Activated naive CD4-positive, alpha-beta T cell (primary cell): Measurements from ENCODE around the gene FCRL4.
"Not testable (repeated sequence)": the region's sequence is repeated elsewhere in the genome, so short reads cannot be mapped to it uniquely, and the experiment has no call there.

Experiments used
- DNase-seq, 4 experiments: peaks; one replicate each; lab custom pipeline; 2025; lab: John Stamatoyannopoulos, UW

Gene FCRL4

DNA sequence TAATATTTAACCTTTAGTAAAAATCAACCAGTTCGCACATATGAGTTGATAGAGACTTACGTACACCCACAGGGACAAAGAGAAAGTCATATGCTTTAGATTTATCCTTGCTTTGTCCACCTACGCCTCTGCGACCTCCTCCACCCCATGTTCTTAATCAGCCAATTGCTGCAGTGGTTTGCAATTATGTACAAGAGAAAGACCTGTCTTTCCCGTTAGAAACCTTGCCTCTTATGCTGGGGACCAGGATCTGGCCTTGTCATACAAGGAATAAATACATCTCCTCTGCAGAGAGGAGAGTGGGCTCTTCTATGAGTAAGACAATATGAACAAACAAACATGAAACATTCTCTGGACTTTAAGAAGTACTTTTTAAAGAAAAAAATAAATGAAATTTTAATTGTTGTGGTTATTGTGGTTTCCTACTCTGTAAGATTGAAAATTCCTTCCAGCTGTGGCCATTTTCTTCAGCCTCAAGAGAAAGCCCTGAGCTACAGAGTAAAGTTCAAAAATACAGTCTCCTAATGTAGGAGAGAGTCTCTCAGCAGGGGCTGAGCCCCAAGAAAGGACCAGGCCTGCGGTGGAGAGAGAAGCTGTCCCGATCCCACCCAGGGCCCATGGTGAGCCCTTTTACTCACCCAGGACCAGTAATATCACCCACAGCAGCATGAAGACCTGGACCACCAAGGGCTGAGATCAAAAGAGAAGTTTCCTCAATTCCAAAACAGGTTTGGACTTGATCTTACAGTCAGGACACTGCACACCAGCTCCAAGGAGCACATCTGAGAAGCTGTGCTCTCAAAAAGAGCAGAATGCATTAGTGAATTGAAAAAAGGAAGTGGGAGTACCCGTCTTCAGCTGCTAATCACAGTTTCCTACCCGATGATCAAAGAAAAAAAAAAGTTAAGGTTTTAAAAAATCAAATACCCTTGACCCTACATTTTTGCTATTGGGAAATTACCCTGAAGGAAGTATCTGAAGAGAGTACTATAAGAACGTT lies 45.9 kb downstream of the FCRL4 start, which contains the start of gene FCRL5:
FCRL5 (minus strand) TSS at position 822 of the 1,000 bp plus-strand sequence; CDS start at position 669, 153 bp downstream.
- no peak for DNase-seq

DNA sequence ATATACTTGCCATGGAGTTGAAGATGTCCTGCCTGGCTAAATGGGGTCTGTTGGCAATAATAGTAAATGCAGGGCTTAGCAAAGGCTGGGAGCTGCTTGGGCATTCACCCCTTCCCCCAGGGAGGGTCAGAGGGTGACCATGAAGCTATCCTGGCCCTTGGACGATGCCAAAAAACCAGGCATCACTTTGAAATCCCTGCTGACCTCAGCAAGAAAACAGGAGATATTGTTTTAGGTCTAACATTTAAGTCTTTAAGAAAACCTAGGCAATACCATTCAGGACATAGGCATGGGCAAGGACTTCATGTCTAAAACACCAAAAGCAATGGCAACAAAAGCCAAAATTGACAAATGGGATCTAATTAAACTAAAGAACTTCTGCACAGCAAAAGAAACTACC lies 49.8 kb downstream of the FCRL4 start:
- not testable (repeated sequence) for DNase-seq

DNA sequence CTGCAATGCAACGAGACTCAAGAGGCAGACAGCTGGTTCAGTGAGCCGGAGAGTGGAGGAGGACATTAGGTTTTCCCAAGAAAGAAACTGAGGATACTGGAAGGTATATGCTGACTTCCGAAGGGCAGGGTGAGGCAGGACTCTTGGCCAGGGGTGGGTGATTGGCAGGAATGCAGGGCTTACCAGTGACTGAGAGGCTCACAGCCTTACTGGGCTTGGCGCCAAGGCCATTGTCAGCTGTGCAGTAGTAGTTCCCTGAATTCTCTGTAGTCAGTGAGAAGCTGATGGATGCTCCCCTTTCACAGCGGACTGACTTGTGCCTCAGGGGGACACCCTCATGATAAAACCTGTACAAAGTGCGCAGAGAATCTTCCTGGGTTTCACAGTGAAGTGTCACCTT lies 55.2 kb downstream of the FCRL4 start:
- DNase-seq = no peak

DNA sequence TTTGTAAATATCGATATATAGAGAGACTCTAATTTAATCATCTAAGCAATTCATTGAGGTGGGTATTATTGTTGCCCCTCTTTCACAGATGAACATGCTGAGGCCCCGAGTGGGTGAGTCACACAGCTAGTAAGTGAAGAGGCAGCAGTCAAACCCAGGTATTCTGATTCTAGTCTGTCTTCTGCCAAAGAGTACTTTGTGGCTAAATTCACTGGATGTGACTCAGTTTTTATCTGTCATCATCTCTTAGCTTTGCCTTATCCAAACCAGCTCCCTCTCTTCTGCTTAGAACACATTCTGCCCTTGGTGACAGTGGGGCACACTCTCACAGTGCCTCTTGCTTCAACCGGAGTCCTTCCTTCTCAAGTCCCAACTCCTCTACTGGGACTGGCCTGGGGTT lies 57.0 kb downstream of the FCRL4 start:
- DNase-seq = no peak

DNA sequence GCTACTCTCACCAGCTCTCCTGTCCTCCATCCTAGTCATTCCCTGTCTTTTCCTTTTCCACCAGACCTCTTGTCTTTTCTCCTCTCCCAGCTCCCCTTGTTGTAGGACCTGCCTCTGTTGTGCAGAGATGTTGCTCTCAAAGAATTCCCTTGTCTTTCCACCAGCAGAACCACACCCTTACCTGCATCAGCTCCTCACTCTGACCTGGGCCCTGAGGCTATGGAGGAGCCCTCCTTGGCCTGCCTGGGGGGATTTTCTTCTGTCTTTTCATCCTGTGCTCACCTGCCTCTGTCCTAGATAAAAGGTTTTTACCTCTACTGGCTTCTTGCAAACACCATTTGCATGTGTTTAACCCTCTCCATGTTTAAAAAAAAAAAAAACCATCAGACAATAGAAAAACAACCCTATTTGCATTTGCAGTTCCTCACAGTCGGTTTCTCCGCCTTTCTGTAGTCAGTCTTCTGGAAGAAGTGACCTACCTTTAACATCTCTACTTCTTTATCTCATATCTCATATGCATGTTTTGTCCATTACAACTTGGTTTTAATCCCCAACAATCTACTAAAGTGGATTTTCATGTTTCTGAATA lies 57.6 kb downstream of the FCRL4 start:
- no peak for DNase-seq

DNA sequence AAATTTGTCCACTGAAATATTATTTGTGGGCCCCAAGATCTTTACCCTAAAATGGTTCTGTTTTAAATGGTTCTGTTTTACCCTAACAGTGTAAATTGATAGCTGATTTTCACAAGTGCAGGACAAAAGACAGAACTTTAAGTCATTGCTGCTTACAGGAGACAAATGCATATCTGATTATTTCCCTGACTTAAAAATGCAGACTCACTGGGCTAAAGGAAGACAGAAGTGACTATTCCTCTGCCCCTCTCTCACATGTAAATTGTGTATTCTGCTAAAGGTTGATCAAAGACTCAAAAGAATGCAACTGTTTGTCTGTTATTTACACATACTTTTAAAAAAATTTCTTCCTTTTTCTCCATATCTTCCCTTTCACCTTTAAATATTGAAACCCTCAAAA lies 58.3 kb downstream of the FCRL4 start:
- no peak for DNase-seq

DNA sequence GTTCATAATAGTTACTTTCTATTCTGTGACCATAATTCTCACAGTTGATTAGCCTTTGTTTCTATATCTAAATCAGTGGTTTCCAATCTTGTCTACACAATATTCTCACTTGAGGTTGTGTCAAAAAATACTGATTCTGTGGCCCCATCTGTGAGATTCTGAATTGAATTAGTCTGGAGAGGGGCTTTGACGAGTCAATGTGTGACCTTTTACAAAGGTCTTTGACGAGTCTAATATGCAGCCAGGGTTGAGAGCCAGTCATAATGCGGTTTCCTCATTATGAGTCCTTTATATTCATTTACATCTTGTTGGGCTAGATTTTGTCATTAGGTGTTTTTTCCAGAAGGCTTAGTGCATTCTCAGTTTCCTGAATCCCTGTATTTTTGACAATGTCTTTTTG lies 65.3 kb downstream of the FCRL4 start:
- DNase-seq = no peak

DNA sequence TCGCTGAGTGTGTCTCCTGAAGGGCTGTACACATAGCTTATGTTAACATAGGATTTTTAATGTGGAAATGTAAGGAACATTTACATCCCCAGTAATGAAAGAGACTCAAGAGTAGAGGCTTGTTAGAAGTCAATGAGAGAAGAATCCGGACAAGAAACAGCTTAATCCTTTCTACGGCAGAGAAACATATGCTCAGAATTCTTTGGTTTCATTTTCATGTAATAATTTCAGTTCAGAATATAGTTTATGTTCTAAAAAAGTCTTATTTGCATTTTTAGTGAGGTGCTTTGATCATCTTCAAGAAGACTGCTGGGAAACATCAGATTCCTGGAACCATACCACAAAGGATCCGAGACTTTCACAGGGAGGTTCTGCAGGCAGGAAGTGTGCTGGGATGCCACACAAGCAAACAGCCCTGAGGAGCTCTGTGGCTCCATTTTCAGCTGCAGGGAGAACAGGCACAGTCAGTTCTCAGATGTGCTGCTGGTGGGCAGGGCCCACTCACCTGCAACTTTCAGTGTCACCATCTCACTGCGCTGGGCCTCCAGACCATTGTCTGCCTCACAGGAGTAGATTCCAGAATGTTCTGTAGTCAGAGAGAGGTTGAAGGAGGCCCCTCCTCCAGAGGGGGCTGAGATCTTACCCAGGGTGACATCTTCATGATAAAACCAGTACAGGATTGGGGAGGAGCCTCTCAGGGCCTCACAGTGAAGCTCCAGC lies 74.0 kb downstream of the FCRL4 start:
- no peak for DNase-seq
